Tibial nerve (tissue), 4 donors: Measurements from ENCODE around the gene KRT32. TPM values are rescaled to one million over a fixed set of nuclear protein-coding genes. Genes with fewer than 3 reads are reported as not detected.

Source experiments
- DNase-seq, 2 donors: peaks; one replicate each; pipeline ENCODE4 v3.0.0-alpha.2; 2019; ENCODE audit warnings: low spot score in 2 of 2
- H3K27ac ChIP-seq, 4 donors: fragments of 200-600 bp; sonication (generic) in 3 of 4; one replicate each; pipeline ENCODE4 v1.5.1; 2017 to 2019; ENCODE audit warnings: mild to moderate bottlenecking in 1 of 4
- H3K27me3 ChIP-seq, 2 donors: fragments of 200-600 bp; sonication (generic) in 1 of 2; one replicate each; pipeline versions ENCODE4 v1.5.1 to v1.6.0; 2017 to 2019
- H3K36me3 ChIP-seq, 3 donors: fragments of 200-600 bp; sonication (generic); one replicate each; pipeline ENCODE4 v1.5.1; 2018 to 2019
- H3K4me1 ChIP-seq, 4 donors: fragments of 200-600 bp; sonication (generic) in 3 of 4; one replicate each; pipeline ENCODE4 v1.5.1; 2017 to 2019
- H3K4me3 ChIP-seq, 4 donors: fragments of 200-600 bp; sonication (generic) in 3 of 4; one replicate each; pipeline ENCODE4 v1.5.1; 2017 to 2019; ENCODE audit warnings: mild to moderate bottlenecking in 1 of 4, moderate library complexity in 1 of 4
- H3K9me3 ChIP-seq, 4 donors: fragments of 200-600 bp; sonication (generic) in 3 of 4; one replicate each; pipeline ENCODE4 v1.5.1; 2017 to 2019
- CTCF ChIP-seq, 5 experiments: fragments of 200-600 bp in 3 of 5; fragments of 450-650 bp in 2 of 5; sonication (generic) in 3 of 5; IDR thresholded peaks; one replicate each; pipeline ENCODE4 v1.5.1; 2016 to 2019; ENCODE audit warnings: antibody characterized with exemption in 5 of 5, mild to moderate bottlenecking in 3 of 5, moderate library complexity in 2 of 5
- EP300 ChIP-seq, 2 donors: sonication (generic); formaldehyde crosslinking; IDR thresholded peaks; one replicate each; pipeline ENCODE4 v1.6.1; 2017; ENCODE audit warnings: antibody characterized with exemption in 2 of 2, mild to moderate bottlenecking in 1 of 2
- POLR2A ChIP-seq, 2 donors: fragments of 450-650 bp; IDR thresholded peaks; one replicate each; pipeline ENCODE4 v1.6.1; 2017; ENCODE audit warnings: antibody characterized with exemption in 2 of 2, mild to moderate bottlenecking in 2 of 2, moderate library complexity in 2 of 2
- WGBS, 2 donors: methylation state at CpG; one replicate each; pipeline ENCODE4 v1.1.5; 2018; 5-methylcytosine and 5-hydroxymethylcytosine counted together
- total RNA-seq, 4 donors: library from RNA; depleted of rRNA; stranded (reverse); fragments of >200 nt; gene quantifications; one replicate each; pipeline ENCODE4 v1.1.0, GENCODE V29; 2016

KRT32 gene
- total RNA-seq, 4 donors from 2014 or later = 0.21 TPM; not detected in 3

GRCh38 chr17:41442739-41443138 lies 24.4 kb downstream of the KRT32 start:
- no peak for DNase-seq
- Histone ChIP-seq H3K4me1 (peaks cover 0 to 10% (median 0%) of the 10 kb centered on the region in 4 donors), H3K4me3 (no peak overlapping the region), H3K9me3 (no peaks in the 10 kb centered on the region), H3K27me3 (no peaks in the 10 kb centered on the region), H3K27ac (no peak overlapping the region), H3K36me3 (no peaks in the 10 kb centered on the region)
- TF ChIP-seq EP300 (IDR thresholded peaks at IDR 0.05) (no peak), CTCF (IDR thresholded peaks at IDR 0.05) (no peak), POLR2A (IDR thresholded peaks at IDR 0.05) (no peak)
- WGBS, 2 donors = 69 to 76% methylated on average over 4 of the region's 4 CpGs

DNA sequence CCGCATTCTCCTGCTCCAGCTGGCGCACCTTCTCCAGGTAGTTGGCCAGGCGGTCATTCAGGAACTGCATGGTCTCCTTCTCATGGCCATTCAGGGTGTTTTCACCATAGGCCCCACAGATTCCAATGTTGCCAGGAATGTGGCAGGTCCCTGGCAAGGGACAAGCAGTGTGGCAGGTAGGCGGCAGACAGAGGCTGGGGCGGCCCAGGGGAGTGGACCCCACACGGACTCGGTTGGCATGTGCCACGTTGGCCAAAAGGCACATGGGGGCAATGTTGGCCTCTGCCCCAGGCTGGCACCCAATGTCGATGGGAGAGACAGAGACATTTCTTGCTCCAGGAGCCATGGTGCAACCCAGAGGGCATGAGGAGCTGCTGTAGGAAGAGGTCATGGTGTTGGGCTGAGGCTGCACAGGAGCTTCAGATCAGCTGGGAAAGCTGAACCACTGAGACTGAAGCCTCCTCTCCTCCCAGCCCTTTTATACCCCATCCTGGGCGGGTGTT lies 26.6 kb downstream of the KRT32 start, which contains the start of gene KRT38:
Gene KRT38, minus strand, starts transcription at position 453 of the 503 bp plus-strand sequence. Its CDS starts 62 bp downstream, at position 391.
- no peak for TF ChIP-seq POLR2A (IDR thresholded peaks at IDR 0.05)
- no peak for TF ChIP-seq EP300 (IDR thresholded peaks at IDR 0.05)
- TF ChIP-seq CTCF (IDR thresholded peaks at IDR 0.05) = no peak
- WGBS, 2 donors = 91 to 97% methylated on average over 10 of the region's 10 CpGs
- Histone ChIP-seq H3K4me1 (no peaks in the 10 kb centered on the region), H3K27me3 (no peaks in the 10 kb centered on the region), H3K4me3 (no peak within 1 kb of the TSS), H3K9me3 (no peaks in the 10 kb centered on the region), H3K27ac (no peak within 1 kb of the TSS), H3K36me3 (no peaks in the 10 kb centered on the region)
- no peak for DNase-seq

DNA sequence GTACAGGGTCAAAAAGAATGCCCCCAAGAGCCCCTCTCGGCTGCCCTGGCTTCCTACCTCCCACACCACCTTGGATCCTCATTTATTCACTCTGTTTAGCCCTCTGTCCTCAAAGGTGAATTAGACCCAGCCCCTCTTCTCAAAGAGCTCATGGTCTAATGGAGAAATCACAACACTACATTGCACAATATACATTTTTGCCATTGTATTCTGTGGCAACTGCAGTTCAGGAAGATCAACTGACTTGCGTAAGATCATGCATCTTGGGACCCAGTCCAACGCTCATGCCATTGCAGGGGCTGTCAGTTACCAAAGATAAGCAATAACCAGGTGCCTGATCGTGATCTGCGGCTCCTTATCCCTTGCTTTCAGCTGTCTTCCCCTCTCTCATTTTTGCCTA lies 27.8 kb downstream of the KRT32 start:
- Histone ChIP-seq H3K4me1 (no peaks in the 10 kb centered on the region), H3K27ac (no peak overlapping the region), H3K9me3 (no peaks in the 10 kb centered on the region), H3K27me3 (no peaks in the 10 kb centered on the region), H3K4me3 (no peak overlapping the region), H3K36me3 (no peaks in the 10 kb centered on the region)
- no peak for TF ChIP-seq POLR2A (IDR thresholded peaks at IDR 0.05)
- TF ChIP-seq EP300 (IDR thresholded peaks at IDR 0.05) = no peak
- no peak for TF ChIP-seq CTCF (IDR thresholded peaks at IDR 0.05)
- 70 to 86% methylated on average over 4 to 5 of the region's 5 CpGs for WGBS, 2 donors
- no peak for DNase-seq

DNA sequence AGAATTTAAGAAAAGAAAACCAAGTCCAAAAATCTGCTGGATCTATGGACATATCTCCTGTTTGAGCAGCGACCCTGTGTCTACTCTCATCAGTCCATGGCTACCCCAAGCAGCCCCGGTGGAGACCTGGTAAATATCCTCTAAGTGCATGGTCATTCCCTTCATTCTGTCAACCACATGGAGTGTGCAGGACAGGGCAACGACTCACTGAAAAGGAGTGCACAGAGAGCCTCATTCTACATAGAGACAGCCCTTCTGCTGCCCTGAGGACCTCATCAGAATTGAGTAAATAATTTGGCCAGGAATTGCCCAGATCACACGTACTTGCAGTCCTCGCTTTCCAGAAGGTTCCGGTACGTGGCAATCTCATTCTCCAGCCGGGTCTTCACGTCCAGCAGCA lies 29.4 kb downstream of the KRT32 start:
- TF ChIP-seq CTCF (IDR thresholded peaks at IDR 0.05) = no peak
- TF ChIP-seq EP300 (IDR thresholded peaks at IDR 0.05) = no peak
- TF ChIP-seq POLR2A (IDR thresholded peaks at IDR 0.05) = no peak
- Histone ChIP-seq H3K36me3 (no peaks in the 10 kb centered on the region), H3K4me1 (no peaks in the 10 kb centered on the region), H3K27me3 (no peaks in the 10 kb centered on the region), H3K9me3 (no peaks in the 10 kb centered on the region), H3K4me3 (no peak overlapping the region), H3K27ac (no peak overlapping the region)
- no peak for DNase-seq
- WGBS, 2 donors = 87 to 89% methylated on average over 9 of the region's 9 CpGs

DNA sequence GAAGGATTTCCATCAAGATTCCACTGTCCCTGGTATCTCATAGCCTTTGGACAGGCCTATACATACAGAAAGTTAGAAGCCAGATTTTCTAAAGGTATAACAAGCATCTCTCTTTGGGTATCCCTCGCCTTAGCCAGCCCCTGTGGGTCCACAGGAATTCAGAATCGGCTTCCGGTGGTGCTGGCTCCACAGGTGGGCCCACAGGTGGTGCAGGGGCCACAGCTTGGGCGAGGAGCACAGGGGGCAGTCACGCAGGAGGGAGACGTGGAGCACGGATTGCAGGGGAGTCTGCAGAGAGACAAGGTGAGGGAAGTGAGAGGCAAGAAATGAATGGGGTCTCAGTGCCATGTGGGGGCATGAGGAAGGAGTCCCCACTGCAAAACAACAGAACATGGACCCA lies 29.9 kb downstream of the KRT32 start:
- no peaks in the 10 kb centered on the region for H3K4me1 ChIP-seq
- H3K27ac ChIP-seq = no peak overlapping the region
- no peaks in the 10 kb centered on the region for H3K27me3 ChIP-seq
- 85 to 89% methylated on average over 7 of the region's 7 CpGs for WGBS, 2 donors
- H3K4me3 ChIP-seq = no peak overlapping the region
- H3K9me3 ChIP-seq = no peaks in the 10 kb centered on the region
- DNase-seq = no peak
- no peak for TF ChIP-seq POLR2A (IDR thresholded peaks at IDR 0.05)
- no peak for TF ChIP-seq CTCF (IDR thresholded peaks at IDR 0.05)
- no peak for TF ChIP-seq EP300 (IDR thresholded peaks at IDR 0.05)
- H3K36me3 ChIP-seq = no peaks in the 10 kb centered on the region
